Measurements from ENCODE around the gene UNK.

DNA sequence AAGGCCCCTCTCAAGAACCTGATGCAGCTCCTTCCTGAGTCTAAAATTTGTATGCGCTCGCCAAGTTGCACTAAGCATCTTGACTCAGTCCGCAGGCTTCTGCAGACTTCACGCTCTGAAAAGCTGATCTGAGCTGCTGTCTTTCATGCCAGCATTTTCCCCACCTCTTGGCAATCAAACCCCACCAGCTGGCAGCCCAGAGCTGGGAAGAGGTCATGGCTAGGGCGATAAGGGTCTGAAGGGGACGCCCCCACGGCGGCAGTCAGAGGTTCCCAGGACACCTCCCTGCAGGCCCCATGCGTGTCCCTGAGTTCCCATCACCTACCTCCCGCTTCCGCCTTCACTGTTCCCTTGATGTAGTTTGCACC lies 64.7 kb downstream of the UNK start:
- TF ChIP-seq, protein P1, sequence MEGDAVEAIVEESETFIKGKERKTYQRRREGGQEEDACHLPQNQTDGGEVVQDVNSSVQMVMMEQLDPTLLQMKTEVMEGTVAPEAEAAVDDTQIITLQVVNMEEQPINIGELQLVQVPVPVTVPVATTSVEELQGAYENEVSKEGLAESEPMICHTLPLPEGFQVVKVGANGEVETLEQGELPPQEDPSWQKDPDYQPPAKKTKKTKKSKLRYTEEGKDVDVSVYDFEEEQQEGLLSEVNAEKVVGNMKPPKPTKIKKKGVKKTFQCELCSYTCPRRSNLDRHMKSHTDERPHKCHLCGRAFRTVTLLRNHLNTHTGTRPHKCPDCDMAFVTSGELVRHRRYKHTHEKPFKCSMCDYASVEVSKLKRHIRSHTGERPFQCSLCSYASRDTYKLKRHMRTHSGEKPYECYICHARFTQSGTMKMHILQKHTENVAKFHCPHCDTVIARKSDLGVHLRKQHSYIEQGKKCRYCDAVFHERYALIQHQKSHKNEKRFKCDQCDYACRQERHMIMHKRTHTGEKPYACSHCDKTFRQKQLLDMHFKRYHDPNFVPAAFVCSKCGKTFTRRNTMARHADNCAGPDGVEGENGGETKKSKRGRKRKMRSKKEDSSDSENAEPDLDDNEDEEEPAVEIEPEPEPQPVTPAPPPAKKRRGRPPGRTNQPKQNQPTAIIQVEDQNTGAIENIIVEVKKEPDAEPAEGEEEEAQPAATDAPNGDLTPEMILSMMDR (IDR thresholded peaks at IDR 0.05; ENCODE audit: low read depth, low read length, poor library complexity, severe bottlenecking) = no peak
- TF ChIP-seq EZH2phosphoT487 (IDR thresholded peaks at IDR 0.05; ENCODE audit: borderline replicate concordance, low read length) = no peak

Data from DOHH2 (cell line).